HG02610 (cell line): ENCODE data around the gene MYRFL.
A peak's percentile ranks its signal among the peaks of the same experiment; 100 is the strongest.

Experiments used
- ATAC-seq: cut with Tn5 transposase; IDR thresholded peaks from one replicate; pipeline ENCODE4 v1.9.1; 2021; ENCODE audit warnings: mild to moderate bottlenecking, moderate library complexity; ENCODE audit not compliant: unreplicated experiment

MYRFL gene

GRCh38 chr12:69929125-69929524 lies 104.1 kb downstream of the MYRFL start:
- ATAC-seq, result no peak

- no peak for ATAC-seq
These were observed 104.5 kb downstream of the MYRFL start for GRCh38 chr12:69929531-69929930.

- ATAC-seq, result no peak
These were observed 106.5 kb downstream of the MYRFL start for GRCh38 chr12:69931569-69931968.

GRCh38 chr12:69932154-69932553 lies 107.1 kb downstream of the MYRFL start:
- ATAC-seq, result no peak

GRCh38 chr12:69932676-69933552 lies 107.9 kb downstream of the MYRFL start:
- ATAC-seq, result peak; percentile 77

GRCh38 chr12:69934011-69934410 lies 109.0 kb downstream of the MYRFL start:
- ATAC-seq, result no peak

- no peak for ATAC-seq
These were observed 110.6 kb downstream of the MYRFL start for GRCh38 chr12:69935651-69936100.

- ATAC-seq, result no peak
These were observed 111.2 kb downstream of the MYRFL start for GRCh38 chr12:69936214-69936731.

- no peak for ATAC-seq
These were observed 111.7 kb downstream of the MYRFL start for GRCh38 chr12:69936766-69937165.

GRCh38 chr12:69947123-69947522 lies 122.1 kb downstream of the MYRFL start:
- ATAC-seq, result no peak

GRCh38 chr12:69947897-69948296 lies 122.9 kb downstream of the MYRFL start:
- no peak for ATAC-seq

GRCh38 chr12:69948851-69949250 lies 123.8 kb downstream of the MYRFL start:
- no peak for ATAC-seq

- no peak for ATAC-seq
These were observed 124.4 kb downstream of the MYRFL start for GRCh38 chr12:69949311-69950002.

- no peak for ATAC-seq
These were observed 126.1 kb downstream of the MYRFL start for GRCh38 chr12:69951108-69951507.

- ATAC-seq, result no peak
These were observed 127.9 kb downstream of the MYRFL start for GRCh38 chr12:69952890-69953289.

GRCh38 chr12:69961246-69961645 lies 136.2 kb downstream of the MYRFL start:
- ATAC-seq, result no peak

GRCh38 chr12:69966409-69966808 lies 141.4 kb downstream of the MYRFL start:
- ATAC-seq, result no peak

- ATAC-seq, result no peak
These were observed 141.8 kb downstream of the MYRFL start for GRCh38 chr12:69966839-69967238.

GRCh38 chr12:69969011-69969410 lies 144.0 kb downstream of the MYRFL start:
- ATAC-seq, result no peak

- no peak for ATAC-seq
These were observed 147.1 kb downstream of the MYRFL start for GRCh38 chr12:69972136-69972535.

- ATAC-seq, result no peak
These were observed 153.0 kb downstream of the MYRFL start for GRCh38 chr12:69978020-69978419.
